ENCODE data around the gene SH3GL1. TPM values are rescaled to one million over a fixed set of nuclear protein-coding genes. Genes with fewer than 3 reads are reported as not detected.

Gene SH3GL1
- total and polyA plus RNA-seq, 10 of the 15 experiments (the other 5 are each of a cell fraction or from before 2014, with no cell fraction given), result 0.93 to 47.4 (median 28.4) TPM

DNA sequence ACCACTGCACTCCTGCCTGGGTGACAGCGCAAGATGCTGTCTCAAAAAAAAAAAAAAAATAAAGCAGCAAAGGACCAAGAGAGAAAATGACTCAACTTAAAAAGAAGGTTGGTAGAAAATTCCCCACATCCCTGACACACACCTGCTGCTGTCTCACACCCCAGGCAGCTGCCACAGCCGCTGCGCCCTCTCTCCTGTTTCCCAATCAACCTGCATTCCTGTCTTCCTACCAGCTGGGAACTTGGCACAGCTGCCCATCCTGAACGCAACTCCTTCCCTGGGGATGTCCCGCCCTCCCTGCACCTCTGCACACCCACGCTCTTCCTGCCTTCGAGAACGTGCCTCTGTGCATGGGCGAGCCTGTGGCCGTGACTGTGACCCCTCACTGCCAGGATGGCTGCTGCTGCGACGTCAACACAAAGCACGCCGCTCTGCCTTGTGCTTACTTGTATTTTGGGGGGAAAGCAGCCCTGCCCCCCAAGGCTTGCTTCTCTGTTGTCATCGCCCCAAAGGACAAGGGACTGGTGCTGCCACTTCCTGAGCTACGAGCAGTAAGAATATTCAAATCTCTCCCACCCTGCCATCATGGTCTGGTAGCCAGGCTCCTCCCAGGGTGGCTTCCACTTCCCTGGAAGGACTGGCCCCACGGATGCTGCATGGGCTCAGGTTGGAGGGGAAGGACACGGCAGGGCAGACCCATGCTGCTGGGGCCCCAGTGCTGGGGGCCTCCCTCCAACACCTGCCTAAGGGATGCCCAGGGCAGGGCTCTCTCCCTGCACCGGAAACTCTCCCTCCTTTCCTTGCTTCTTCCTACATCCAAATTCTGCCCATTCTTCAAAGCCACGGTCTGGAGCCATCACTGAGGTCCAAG is 20.7 kb downstream of the SH3GL1 start (continued):
- TF ChIP-seq, protein P1, sequence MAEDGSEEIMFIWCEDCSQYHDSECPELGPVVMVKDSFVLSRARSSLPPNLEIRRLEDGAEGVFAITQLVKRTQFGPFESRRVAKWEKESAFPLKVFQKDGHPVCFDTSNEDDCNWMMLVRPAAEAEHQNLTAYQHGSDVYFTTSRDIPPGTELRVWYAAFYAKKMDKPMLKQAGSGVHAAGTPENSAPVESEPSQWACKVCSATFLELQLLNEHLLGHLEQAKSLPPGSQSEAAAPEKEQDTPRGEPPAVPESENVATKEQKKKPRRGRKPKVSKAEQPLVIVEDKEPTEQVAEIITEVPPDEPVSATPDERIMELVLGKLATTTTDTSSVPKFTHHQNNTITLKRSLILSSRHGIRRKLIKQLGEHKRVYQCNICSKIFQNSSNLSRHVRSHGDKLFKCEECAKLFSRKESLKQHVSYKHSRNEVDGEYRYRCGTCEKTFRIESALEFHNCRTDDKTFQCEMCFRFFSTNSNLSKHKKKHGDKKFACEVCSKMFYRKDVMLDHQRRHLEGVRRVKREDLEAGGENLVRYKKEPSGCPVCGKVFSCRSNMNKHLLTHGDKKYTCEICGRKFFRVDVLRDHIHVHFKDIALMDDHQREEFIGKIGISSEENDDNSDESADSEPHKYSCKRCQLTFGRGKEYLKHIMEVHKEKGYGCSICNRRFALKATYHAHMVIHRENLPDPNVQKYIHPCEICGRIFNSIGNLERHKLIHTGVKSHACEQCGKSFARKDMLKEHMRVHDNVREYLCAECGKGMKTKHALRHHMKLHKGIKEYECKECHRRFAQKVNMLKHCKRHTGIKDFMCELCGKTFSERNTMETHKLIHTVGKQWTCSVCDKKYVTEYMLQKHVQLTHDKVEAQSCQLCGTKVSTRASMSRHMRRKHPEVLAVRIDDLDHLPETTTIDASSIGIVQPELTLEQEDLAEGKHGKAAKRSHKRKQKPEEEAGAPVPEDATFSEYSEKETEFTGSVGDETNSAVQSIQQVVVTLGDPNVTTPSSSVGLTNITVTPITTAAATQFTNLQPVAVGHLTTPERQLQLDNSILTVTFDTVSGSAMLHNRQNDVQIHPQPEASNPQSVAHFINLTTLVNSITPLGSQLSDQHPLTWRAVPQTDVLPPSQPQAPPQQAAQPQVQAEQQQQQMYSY (CRISPR knock-in tag; IDR thresholded peaks at IDR 0.05), result no peak
- no peak for TF ChIP-seq CBX5 (IDR thresholded peaks at IDR 0.05; ENCODE audit: low read depth)
- TF ChIP-seq CHD1 (IDR thresholded peaks at IDR 0.05; ENCODE audit: low read depth, low read length), result no peak
- 0 out of 2 replicates have a peak, but pooled peaks have one; percentile 19 for TF ChIP-seq RFX5 (IDR thresholded peaks at IDR 0.05; ENCODE audit: low read depth, low read length)
- TF ChIP-seq BACH1 (IDR thresholded peaks at IDR 0.05; ENCODE audit: borderline replicate concordance), result peak; percentile 28
- TF ChIP-seq NR2C1 (IDR thresholded peaks at IDR 0.05), result no peak
- peak; percentile 80 for TF ChIP-seq NBN (IDR thresholded peaks at IDR 0.05)
- no peak for TF ChIP-seq KDM1A (IDR thresholded peaks at IDR 0.05; ENCODE audit: borderline replicate concordance)
- TF ChIP-seq POLR2A (IDR thresholded peaks at IDR 0.05; ENCODE audit: low read depth, low read length), result peak; percentile 59
- TF ChIP-seq, protein P2, sequence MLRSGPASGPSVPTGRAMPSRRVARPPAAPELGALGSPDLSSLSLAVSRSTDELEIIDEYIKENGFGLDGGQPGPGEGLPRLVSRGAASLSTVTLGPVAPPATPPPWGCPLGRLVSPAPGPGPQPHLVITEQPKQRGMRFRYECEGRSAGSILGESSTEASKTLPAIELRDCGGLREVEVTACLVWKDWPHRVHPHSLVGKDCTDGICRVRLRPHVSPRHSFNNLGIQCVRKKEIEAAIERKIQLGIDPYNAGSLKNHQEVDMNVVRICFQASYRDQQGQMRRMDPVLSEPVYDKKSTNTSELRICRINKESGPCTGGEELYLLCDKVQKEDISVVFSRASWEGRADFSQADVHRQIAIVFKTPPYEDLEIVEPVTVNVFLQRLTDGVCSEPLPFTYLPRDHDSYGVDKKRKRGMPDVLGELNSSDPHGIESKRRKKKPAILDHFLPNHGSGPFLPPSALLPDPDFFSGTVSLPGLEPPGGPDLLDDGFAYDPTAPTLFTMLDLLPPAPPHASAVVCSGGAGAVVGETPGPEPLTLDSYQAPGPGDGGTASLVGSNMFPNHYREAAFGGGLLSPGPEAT (IDR thresholded peaks at IDR 0.05; ENCODE audit: low read depth), result peak; percentile 88; the same call in 1 of the 2 replicates
- TF ChIP-seq CHD4 (IDR thresholded peaks at IDR 0.05), result no peak
- peak in 1 of 2 experiments; percentile 26; a peak in 2 of 4 replicates for TF ChIP-seq EP300 (IDR thresholded peaks at IDR 0.05; ENCODE audit: borderline replicate concordance in 1 of 2, control insufficient read depth in 1 of 2, low read depth in 2 of 2, low read length in 2 of 2)
- TF ChIP-seq, protein P3, sequence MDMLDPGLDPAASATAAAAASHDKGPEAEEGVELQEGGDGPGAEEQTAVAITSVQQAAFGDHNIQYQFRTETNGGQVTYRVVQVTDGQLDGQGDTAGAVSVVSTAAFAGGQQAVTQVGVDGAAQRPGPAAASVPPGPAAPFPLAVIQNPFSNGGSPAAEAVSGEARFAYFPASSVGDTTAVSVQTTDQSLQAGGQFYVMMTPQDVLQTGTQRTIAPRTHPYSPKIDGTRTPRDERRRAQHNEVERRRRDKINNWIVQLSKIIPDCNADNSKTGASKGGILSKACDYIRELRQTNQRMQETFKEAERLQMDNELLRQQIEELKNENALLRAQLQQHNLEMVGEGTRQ (IDR thresholded peaks at IDR 0.05; ENCODE audit: borderline replicate concordance, low read depth, low read length), result no peak
- peak; percentile 44 for TF ChIP-seq RUNX3 (IDR thresholded peaks at IDR 0.05; ENCODE audit: low read length)
- peak; percentile 24; the same call in 1 of the 2 replicates for TF ChIP-seq JUNB (IDR thresholded peaks at IDR 0.05)
- TF ChIP-seq, protein P4, sequence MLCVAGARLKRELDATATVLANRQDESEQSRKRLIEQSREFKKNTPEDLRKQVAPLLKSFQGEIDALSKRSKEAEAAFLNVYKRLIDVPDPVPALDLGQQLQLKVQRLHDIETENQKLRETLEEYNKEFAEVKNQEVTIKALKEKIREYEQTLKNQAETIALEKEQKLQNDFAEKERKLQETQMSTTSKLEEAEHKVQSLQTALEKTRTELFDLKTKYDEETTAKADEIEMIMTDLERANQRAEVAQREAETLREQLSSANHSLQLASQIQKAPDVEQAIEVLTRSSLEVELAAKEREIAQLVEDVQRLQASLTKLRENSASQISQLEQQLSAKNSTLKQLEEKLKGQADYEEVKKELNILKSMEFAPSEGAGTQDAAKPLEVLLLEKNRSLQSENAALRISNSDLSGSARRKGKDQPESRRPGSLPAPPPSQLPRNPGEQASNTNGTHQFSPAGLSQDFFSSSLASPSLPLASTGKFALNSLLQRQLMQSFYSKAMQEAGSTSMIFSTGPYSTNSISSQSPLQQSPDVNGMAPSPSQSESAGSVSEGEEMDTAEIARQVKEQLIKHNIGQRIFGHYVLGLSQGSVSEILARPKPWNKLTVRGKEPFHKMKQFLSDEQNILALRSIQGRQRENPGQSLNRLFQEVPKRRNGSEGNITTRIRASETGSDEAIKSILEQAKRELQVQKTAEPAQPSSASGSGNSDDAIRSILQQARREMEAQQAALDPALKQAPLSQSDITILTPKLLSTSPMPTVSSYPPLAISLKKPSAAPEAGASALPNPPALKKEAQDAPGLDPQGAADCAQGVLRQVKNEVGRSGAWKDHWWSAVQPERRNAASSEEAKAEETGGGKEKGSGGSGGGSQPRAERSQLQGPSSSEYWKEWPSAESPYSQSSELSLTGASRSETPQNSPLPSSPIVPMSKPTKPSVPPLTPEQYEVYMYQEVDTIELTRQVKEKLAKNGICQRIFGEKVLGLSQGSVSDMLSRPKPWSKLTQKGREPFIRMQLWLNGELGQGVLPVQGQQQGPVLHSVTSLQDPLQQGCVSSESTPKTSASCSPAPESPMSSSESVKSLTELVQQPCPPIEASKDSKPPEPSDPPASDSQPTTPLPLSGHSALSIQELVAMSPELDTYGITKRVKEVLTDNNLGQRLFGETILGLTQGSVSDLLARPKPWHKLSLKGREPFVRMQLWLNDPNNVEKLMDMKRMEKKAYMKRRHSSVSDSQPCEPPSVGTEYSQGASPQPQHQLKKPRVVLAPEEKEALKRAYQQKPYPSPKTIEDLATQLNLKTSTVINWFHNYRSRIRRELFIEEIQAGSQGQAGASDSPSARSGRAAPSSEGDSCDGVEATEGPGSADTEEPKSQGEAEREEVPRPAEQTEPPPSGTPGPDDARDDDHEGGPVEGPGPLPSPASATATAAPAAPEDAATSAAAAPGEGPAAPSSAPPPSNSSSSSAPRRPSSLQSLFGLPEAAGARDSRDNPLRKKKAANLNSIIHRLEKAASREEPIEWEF (IDR thresholded peaks at IDR 0.05; ENCODE audit: insufficient replicate concordance, low read depth, low read length), result no peak
- no peak for TF ChIP-seq HCFC1 (IDR thresholded peaks at IDR 0.05; ENCODE audit: low read length)
